Stromal cell of bone marrow (primary cell): ENCODE measurements around the gene CEL.

Experiments used
- DNase-seq: peaks from one replicate; pipeline ENCODE4 v3.0.0-alpha.2; 2012; ENCODE audit warnings: low read depth

Gene CEL

DNA sequence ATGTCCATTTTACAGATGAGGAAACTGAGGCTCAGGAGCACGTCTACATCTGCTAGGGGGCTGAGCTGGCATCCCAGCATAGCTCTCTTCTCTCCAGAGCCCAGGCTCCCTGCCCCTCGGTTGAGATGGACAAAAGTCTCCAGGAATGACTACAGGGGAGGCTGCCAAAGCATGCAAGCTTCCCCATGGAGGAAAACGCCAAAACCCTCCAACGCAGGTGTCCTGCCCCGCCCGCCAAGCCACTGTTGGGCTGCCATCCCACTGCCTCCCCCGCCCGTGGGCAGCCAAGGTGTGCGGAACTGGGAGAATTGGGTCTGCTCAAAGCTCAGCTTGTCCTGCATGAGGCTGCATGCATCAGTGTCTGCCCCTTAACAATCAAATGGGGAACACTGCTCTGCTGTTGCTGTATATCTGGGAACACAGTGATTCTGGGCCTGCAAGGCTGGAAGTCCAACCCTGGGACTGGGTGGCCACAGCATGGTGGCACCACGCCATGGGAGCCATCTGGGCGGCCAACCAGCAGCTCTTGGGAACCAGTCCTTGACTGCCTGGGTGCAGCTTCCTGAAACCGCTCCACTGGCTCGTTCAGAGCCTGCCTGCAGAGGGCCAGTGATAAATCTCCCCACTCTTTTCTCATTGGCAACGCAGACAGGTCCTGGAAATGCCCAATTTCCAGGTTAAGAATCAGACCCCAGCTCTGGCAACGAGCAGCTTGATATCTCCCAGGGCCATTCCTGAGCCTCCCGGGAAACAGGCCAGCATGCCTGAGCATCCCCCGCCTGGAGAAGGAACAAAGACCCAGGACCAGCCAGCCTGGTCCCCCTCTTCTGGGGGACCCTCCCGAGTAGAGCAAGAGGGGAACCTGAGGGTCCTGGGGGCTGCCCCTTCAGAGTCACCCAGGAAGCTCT, 55.7 kb downstream of the CEL start:
- DNase-seq, result no peak

DNA sequence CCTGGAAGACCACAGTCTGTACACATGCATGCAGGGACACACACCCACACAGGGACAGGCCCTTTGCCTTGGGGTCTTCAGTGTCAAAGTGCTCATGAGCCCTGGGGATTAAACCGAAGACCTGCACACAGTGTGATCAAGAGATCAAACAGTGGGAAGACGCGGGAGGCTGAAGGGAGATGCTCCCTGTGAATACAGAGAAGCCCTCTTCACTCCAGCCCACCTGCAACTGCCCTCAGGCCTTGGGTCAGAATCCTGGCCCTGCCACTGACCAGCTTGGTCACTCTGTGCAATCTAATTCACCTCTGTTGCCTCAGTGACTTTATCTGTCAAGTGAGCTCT, 56.4 kb downstream of the CEL start:
- DNase-seq, result no peak

DNA sequence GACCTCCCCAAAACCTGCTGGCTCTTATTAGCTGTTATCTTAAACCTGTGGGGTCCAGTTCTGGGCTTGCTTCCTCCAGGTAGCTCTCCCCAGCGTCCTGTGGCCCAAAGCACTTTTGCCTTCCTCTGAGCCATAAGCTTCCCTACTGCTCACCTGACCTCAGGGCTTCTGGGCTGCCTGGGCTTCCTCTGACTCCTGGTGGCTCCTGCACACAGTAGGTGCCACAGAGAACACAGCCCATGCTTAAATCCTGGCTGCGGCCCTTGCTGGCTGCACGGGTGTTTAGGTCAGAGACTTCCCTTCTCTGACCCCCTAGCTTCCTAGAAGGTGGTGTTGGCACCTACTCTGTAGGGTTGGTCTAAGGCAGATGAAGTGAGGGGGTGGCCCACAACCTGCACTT, 56.8 kb downstream of the CEL start:
- DNase-seq, result no peak

DNA sequence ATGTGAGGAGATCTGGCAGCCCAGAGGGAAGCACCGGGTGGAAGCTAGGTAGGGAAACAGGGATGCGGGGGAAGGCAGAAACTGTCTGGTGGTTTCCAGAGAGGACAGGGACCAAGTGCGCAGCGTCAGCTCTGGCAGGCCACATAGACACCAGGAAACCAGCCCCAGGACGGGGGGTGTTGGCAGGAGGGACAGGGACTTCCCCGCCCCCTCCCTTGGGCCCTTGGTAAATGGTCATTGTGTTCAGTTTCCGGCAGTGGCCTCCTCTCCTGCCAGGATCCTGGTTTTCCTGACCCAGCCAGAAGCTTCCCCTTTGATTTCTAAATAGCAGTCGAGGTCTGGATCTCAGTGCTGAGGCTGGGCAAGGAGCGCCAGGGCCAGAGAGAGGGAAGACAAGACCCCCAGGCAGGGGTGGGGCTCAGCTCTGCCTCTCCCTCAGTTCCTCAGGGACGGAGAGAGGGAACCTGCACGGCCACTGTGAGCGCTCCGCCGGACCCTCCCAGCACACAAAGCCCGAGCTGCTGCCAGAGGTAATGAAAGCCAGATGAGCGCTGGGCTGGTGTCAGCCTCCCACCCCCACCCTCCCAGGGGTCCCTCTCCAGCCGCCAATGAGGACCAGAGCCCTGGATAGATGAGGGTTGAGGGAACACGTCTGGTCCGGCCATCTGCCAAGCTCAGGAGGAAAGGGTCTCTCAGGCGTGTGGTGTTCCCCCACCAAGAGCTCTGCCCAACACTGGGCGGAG, 57.5 kb downstream of the CEL start:
- DNase-seq, result no peak

DNA sequence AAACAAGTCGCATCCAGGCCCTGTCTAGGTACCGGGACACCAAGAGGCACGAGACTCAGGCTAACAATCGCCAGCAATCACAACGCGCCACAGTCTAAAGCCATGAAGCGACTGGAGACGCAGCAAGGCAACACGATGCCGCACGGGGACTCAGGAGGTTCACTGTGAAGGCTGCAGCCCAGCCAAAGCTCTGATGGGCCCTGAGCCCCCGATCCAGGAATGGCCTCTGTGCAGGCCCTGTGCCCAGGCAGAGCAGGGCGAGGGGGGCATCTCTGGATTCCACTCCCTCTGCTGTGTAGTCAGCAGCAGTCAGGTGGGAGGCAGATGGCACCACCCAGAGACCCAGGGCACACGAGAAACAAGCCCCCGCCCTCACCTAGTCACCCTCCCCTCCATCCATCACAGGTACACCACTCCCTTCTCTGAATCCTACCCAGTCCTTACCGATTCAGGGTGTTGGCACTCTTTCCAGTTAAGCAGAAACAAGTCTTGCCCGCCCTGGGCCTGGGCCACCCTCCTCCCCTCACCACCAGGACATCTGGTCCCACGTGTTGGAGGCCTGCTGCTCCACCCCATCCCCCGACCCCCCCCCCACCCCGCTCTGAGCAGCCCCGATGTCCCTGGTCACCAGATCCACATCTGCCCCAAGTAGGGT, 58.2 kb downstream of the CEL start:
- DNase-seq, result no peak

DNA sequence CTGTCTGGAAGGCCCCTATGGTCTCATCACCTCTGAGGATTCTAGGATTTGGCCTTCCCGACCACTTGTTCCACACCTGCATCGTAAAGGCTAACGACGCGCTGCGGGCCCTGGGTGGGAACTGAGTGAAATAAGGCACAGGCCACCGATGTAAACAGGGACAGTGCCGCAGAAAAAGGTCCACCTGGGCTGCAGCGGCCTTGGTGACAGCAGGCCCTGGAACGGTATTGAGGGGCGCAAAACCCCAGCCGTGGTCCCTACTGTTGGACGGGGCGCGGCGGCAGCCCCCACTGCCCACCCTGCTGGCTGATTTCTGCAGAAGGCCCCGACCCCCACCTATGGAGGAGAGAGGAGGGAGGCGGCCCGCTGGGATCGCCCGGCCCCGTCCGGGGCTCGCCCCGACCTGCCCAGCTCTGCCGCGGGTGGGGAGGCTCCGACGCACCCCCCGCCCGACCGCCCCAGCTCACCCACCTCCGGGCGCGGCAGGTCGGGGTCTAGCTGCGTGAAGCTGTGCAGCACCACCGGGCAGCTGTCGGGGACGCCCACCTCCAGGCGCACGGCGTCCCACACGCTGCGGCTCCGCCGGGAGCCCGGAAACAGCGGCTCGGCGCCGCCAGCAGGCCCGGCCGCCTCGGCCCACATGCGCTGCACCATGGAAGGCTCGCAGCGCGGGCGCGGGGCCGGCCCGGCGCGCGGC, 58.9 kb downstream of the CEL start:
- no peak for DNase-seq
